GM08714 (cell line): ENCODE results near the gene FANCE.

Experiments
- H3K4me3 ChIP-seq: fragments of 200-500 bp; sonication (Bioruptor generic); 2 replicates; pipeline ENCODE4 v1.5.1; 2014; ENCODE audit warnings: mild to moderate bottlenecking, low read length, inconsistent platforms
- ZNF274 ChIP-seq: IDR thresholded peaks from 2 replicates; pipeline ENCODE4 v1.6.1; 2012; ENCODE audit warnings: mild to moderate bottlenecking, low read depth, low read length

Gene FANCE

DNA sequence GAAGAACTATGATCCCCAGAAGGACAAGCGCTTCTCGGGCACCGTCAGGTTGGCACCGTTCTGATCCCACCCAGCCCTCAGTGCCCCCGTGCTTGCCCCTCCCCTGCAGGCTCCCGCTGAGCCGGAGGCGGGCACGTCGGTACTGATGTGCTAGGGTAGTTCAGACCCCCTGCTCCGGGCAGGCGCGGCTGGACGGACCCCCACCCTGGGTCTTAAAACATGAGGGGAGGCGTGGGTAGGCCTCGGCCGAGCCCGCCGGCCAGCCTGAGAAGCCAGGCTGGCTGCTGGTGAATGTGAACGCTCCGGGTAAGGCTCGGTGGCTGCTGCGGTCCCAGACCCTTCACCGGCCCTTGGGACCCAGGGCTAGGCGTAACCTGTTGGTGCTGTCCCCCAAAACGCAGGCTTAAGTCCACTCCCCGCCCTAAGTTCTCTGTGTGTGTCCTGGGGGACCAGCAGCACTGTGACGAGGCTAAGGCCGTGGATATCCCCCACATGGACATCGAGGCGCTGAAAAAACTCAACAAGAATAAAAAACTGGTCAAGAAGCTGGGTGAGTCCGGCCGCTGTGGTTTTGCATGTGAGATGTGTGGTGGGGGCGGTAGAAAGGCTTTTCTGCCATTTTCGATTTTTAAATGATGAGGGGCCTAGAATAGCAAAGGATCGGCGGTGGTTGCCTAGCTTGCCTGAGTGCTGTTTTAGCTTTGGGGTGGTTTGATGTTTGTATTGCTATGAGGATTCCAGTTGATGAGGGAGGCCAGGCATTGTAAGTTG, 17.0 kb downstream of the FANCE start:
- H3K4me3 ChIP-seq, result peak overlapping the region; percentile 90
- no peak for TF ChIP-seq ZNF274

DNA sequence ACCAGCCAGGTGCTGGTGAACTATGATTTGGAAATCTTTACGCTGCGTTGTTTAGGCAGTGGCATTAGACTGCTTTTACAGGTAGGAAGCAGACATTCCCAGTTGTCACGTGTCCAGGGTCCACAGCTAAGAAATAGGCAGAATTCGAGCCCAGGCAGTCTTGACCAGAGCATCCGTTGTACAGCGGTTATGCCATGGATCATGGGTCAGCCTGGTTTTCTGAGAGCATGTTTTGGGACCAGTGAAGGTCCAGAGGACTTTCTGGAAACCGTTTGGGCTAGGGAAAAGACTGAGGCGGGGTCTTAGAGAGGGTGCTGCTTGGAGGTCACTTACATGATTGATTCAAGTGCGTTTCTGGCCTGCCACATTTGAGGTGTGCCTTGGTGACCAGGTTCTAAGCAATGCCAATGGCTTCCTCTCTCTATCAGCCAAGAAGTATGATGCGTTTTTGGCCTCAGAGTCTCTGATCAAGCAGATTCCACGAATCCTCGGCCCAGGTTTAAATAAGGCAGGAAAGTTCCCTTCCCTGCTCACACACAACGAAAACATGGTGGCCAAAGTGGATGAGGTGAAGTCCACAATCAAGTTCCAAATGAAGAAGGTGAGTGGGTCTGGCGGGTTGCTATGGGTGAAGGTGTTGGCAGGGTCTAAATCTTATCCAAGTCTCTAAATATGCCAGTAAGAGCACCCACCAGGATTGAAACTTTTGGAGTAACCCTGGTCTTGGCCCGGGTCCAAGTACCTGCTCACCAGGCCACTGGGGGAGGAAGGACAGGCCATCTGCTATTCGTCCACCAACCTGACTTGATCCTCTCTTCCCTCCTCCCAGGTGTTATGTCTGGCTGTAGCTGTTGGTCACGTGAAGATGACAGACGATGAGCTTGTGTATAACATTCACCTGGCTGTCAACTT, 17.9 kb downstream of the FANCE start:
- peak overlapping the region; percentile 90 for H3K4me3 ChIP-seq
- TF ChIP-seq ZNF274, result no peak

DNA sequence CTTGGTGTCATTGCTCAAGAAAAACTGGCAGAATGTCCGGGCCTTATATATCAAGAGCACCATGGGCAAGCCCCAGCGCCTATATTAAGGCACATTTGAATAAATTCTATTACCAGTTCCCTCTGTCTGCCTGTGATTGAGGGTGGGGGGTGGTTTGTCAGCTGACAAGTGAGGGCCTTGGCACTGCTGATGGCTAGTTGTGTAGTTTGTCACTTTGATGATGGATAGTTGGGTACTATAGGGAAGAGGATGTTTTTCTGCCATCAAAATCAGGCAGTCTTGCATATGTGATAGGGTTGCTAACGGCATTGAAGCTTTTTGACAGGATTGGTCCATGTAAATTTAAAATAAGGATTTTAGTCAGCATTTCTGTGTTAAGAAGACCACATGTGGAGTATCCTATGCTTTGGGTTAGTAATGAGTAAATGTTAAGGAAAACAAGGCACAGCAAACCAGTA, 18.6 kb downstream of the FANCE start:
- peak overlapping the region; percentile 90; the same call in 1 of the 2 replicates for H3K4me3 ChIP-seq
- no peak for TF ChIP-seq ZNF274

DNA sequence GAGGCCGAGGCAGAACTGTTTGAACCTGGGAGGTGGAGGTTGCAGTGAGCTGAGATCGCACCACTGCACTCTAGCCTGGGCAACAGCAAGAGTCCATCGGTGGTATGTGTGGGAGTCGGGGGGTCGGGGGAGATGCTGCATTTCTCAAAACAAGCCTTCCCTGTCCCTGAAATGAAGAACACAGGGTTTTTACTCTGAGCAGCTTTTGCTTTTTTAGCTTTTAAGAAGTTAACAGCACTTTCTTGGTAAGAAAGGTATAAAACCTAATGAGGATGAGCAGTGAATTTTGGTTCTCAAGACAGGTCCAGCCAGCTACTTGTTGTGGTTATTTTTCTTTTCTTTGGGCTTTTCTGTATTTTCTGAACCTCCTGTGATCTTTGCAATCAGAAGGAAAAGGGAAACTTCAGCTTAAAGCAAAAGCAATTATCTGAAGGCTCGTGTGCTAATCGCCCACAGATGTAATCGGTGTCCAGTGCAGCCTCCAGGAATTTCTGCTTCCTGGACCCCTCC, 19.8 kb downstream of the FANCE start:
- no peak for TF ChIP-seq ZNF274
- H3K4me3 ChIP-seq, result no peak overlapping the region

DNA sequence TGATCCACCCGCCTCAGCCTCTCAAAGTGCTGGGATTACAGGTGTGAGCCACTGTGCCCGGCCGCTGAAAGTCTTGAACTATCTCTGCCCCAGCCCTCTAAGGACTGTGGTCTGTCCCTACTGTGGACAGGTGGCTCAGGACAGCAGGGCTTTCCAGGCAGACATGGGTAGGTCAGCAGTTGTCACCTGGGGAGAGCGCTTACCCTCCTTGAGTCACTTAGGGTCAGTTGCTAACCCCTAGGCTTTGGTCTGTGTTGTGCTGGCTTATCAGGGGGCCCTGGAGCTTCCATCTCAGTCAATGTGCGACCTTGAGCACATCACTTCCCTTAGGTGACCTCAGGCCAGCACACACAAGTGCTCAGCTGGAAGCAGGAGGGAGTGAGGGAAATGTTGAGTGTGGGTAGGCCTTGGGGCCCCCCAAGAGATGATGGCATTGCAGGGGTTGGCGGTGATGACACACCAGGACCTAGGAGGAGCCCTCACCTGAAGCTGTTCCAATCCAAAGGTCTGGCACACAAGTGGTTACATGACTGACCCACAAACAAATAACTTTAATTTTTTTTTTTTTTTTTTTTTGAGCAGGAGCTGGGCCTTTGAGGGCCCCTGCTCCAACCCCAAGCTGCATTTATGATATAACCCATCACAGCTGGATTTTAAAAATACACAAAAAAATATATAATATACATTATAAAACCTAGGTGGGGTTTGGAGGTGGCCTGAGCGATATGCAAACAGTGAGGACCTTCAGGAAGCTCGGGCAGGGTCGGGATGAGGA, 21.1 kb downstream of the FANCE start:
- no peak for TF ChIP-seq ZNF274
- H3K4me3 ChIP-seq, result no peak overlapping the region

DNA sequence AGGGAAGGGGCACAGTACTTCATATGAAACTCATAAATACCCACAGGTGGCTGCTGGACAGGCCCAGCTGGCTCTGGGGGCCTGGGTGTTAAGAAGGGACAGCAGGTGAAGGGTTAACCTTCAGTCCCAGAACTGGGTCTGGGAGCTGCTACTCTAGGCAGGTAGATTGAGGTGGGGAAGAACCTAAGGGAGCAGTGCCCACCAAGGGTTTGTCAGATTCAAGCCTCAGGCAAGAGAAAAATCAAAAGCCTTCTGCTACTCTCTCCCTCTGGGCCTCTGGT, 21.7 kb downstream of the FANCE start:
- TF ChIP-seq ZNF274, result no peak
- no peak overlapping the region for H3K4me3 ChIP-seq

DNA sequence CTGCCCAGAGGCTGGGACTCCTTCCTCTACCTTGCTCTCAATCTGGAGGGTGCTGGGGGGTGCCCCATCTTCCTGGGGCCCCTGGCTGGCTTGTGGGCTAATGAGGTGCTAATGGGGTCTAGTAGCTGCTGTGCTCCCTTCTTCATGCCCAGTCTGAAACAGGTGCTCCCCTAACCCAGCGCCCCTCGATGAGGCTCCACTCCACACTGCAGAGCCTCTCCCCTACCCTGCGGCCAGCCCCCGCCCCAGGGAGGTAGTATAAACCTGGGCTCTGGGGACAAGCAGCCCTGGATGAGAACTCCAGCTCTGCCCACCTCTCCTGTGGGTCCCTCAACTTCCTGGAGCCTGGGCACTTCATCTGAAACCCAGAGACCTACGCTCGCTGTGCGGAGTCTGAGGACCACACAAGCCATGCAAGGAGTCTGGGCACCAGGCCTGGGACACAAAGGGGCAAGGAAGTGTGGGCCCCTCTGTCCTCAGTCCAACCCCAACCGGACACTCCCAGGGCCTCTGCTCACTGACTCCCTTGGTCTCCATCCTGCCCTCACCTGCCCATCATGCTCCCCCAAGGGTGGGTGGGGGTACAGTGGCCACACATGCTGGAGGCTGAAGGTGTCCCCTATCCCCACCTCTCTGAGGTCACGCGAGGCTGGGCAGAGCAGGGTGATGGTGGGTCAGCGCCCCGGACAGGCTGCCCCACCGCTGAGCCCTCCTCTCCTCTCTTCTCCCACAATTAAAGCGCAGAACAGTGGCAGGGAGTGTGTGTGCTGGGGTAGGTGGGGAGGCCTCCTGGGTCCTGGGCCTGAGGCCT, 22.2 kb downstream of the FANCE start:
- no peak overlapping the region for H3K4me3 ChIP-seq
- TF ChIP-seq ZNF274, result no peak

DNA sequence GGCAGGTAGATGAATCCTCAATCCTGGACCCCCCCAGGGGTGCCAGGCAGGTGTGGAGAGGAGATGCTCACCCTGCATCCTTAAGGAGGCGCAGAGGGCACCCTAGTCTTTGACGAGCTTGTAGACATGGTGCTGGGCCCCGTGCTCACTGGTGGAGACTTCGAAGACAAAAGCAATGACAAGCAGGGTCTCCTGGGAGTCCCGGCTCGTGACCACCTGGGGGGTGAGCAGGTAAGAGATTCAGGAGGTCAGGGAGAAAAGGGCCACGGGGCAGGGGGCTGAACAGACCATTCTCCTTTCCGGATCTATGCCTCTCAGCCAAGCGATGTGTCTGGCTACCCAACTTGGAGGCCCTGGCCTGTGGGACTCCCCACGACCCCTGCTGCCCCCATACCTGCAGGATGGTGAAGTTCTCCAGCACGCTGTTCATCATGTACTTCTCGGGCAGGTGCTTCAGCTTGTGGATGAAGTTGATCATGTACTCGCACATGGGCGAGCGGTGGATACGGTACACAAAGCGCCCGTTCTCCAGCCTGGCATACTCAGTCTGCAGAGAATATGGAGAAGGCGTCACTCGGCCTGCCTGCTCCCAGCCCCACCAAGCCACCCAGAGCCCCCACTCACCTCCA, 22.9 kb downstream of the FANCE start:
- H3K4me3 ChIP-seq, result no peak overlapping the region
- TF ChIP-seq ZNF274, result no peak

DNA sequence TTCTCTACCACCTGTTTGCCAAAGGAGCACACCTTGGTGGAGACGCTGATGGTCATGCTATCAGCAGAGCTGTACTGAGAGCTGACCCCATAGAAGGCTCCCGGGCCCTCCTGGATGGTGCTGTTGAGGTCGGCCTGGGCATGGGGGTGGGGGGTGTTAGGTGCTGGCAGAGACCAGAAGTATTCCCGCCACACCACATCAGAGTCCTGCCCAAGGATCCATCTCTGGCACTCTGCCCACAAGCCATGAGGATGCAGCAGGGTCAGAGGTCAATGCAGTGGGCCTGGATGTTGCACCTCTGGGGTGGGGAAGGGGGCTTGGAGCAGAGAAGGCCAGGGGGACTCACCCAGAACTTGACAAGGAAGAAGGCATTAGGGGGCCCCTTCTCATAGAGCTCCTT, 23.4 kb downstream of the FANCE start:
- no peak for TF ChIP-seq ZNF274
- H3K4me3 ChIP-seq, result no peak overlapping the region

DNA sequence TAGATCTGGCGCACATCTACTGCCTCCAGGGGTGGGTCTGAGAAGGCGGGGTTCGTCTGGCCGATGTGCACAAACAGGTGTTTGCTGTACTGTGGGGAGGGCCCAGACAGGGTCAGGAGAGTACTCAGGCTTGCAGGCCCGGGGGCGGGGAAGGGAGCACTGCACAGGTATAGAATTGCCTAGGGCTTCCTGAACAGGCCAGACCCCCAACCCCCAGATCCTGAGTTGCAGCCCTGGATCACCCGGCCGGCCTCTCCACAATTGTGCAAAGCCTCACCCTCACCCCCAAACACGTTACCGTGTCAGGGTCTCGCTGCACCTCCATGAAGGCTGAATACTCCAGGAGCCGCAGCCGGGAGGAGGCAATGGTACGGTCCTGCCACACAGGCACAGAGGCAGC, 23.9 kb downstream of the FANCE start:
- H3K4me3 ChIP-seq, result no peak overlapping the region
- TF ChIP-seq ZNF274, result no peak

DNA sequence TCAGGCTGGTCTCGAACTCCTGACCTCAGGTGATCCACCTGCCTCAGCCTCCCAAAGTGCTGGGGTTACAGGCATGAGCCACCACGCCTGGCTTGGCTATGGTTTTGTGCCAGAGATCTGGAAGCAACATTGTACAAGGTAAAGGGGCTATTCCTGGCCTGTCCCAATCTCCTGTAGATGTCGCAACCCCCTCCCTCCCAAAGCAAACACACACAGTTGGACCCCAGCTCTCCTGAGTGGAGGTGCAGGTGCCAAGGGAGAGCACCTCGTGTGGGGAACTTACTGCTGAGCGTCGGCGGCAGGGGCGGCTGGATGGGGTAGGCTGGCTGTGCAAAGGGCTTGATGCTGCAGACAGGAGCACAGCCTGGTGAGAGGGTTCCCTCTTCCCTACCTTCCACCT, 24.9 kb downstream of the FANCE start:
- TF ChIP-seq ZNF274, result no peak

DNA sequence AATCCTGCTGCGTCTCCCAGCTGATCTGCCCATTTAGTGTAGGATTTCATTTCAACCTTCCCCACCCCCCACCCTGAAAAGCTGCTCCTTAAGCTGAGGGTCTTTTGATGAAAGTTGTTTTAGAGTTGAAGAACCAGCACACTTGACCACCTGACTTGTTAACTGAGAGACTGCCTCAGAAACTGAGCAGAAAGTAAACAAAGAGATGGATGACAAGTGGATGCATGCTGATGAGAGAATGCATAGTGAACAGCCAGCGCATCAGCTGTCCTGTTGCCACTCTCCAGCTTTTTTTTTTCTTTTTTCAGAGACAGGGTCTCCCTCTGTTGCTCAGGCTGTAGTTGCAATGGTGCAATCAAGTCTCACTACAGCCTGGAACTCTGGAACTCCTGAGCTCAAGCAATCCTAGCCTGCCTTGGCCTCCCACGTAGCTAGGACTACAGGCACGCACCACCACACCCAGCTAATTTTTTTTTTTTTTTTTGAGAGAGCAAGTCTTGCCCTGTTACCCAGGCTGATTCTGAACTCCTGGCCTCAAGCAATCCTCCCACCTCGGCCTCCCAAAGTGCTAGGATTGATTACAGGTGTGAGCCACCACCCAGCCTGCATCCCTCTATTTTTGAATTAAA, 25.5 kb downstream of the FANCE start:
- no peak overlapping the region for H3K4me3 ChIP-seq
- TF ChIP-seq ZNF274, result no peak

More for the DNA sequence above, 24.9 kb downstream of the FANCE start:
- no peak overlapping the region for H3K4me3 ChIP-seq

DNA sequence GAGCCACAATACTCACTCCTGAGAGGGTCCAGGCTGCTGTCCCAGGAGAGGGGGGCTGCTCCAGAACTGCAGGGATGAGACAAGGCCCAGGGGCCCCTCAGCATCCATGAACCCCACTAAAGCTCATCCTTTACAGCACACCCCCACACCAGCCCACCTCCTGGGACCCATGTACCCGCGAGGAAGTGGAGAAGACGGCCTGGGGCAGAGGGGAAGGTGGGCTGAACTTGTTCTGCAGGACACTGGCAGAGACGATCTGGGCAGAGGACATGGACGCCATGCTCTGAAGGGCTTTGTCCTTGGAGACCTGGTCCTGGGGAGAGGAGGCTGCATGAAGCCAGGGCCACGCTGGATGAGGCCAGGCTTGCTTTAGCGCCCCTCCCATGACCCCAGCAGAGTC, 26.1 kb downstream of the FANCE start:
- H3K4me3 ChIP-seq, result no peak overlapping the region
- no peak for TF ChIP-seq ZNF274
